ENCODE results near the gene GALNT9.

- TF ChIP-seq CTCF (IDR thresholded peaks at IDR 0.05), result no peak
- no peak for TF ChIP-seq EP300 (IDR thresholded peaks at IDR 0.05)
- TF ChIP-seq POLR2A (IDR thresholded peaks at IDR 0.05), result no peak
Observed at GRCh38 chr12:132171293-132171967, 158.0 kb downstream of the GALNT9 start.

Measured in tibial nerve (tissue), 4 donors.